Measurements from ENCODE around the gene ERCC6L2. TPM values are rescaled to one million over a fixed set of nuclear protein-coding genes. Genes with fewer than 3 reads are reported as not detected.

ERCC6L2 gene
- total RNA-seq, 1 donor from 2014 or later: 21.7 TPM

DNA sequence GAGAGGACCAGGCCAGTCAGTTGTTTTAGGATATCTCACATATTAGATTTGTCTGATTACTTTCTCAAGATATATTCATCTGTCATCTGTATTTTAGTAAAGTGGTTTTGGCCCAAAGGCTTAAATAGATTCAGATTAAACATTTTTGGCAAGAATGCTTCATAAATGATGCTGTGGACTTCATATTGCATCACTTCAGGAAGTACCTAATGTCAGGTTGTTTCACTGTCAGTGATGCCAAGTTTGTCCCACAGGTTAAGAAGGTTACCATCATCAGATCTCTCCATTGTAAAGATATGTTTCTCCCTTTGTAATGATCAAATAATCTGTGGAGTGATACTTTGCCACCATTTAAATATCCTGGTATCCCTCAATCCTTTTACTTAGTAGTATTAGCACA lies 37.3 kb downstream of the ERCC6L2 start:
- peaks cover 24% of the 10 kb centered on the region for H3K36me3 ChIP-seq
- intact Hi-C loops (cut with micrococcal nuclease): no loop called here
- no peak overlapping the region for H3K27ac ChIP-seq (replicated peaks)

DNA sequence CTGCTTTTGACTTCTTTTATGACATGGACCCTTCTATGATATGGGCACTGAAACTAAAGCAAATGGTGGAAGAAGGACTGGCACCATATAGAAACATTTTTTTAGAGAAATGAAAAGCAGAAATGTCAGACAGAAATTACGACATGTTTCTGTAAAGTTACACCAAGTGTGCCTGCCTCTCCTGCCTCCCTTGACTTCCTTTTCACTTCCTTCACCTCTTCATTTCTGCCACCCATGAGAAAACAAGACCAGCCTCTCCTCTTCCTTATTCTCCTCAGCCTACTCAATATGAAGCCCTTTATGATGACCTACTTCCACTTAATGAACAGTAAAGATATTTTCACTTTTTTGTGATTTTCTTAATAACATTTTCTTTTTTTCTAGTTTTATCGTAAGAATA lies 44.5 kb downstream of the ERCC6L2 start:
- Histone ChIP-seq H3K9me3 (replicated peaks) (no peaks in the 10 kb centered on the region), H3K27me3 (ENCODE audit: low read depth) (no peaks in the 10 kb centered on the region), H3K4me1 (no peaks in the 10 kb centered on the region), H3K4me3 (no peak overlapping the region), H3K27ac (replicated peaks) (no peak overlapping the region), H3K36me3 (peaks cover 82% of the 10 kb centered on the region)
- no peak for DNase-seq
- TF ChIP-seq, protein P1, sequence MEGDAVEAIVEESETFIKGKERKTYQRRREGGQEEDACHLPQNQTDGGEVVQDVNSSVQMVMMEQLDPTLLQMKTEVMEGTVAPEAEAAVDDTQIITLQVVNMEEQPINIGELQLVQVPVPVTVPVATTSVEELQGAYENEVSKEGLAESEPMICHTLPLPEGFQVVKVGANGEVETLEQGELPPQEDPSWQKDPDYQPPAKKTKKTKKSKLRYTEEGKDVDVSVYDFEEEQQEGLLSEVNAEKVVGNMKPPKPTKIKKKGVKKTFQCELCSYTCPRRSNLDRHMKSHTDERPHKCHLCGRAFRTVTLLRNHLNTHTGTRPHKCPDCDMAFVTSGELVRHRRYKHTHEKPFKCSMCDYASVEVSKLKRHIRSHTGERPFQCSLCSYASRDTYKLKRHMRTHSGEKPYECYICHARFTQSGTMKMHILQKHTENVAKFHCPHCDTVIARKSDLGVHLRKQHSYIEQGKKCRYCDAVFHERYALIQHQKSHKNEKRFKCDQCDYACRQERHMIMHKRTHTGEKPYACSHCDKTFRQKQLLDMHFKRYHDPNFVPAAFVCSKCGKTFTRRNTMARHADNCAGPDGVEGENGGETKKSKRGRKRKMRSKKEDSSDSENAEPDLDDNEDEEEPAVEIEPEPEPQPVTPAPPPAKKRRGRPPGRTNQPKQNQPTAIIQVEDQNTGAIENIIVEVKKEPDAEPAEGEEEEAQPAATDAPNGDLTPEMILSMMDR (IDR thresholded peaks at IDR 0.05; ENCODE audit: borderline replicate concordance): no peak
- intact Hi-C loops (cut with micrococcal nuclease): no loop called here

More for the DNA sequence above, 37.3 kb downstream of the ERCC6L2 start:
- H3K9me3 ChIP-seq (replicated peaks): no peaks in the 10 kb centered on the region
- no peaks in the 10 kb centered on the region for H3K4me1 ChIP-seq
- H3K4me3 ChIP-seq: no peak overlapping the region
- DNase-seq: no peak
- H3K27me3 ChIP-seq (ENCODE audit: low read depth): no peaks in the 10 kb centered on the region
- TF ChIP-seq, protein P1 (IDR thresholded peaks at IDR 0.05; ENCODE audit: borderline replicate concordance): no peak

DNA sequence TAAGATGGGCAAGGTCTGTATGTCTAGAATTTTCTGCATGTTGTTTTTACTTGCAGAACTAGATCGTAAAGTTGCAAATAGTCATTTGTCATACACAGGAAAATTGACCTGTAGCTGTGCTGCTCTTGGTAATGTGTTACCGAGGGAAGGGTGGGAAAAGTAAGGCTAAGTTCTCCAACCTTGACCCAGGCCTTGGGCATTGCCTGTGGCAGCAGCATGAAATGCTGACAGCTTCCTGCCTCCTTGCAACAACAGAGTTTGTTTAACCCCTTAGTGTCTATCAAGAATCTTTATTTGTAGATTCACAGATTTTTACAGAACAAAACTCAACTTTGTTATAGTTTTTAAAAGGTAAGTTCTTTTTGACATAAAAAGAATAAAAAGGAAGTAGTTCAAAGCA lies 48.3 kb downstream of the ERCC6L2 start:
- TF ChIP-seq, protein P1 (IDR thresholded peaks at IDR 0.05; ENCODE audit: borderline replicate concordance): no peak

DNA sequence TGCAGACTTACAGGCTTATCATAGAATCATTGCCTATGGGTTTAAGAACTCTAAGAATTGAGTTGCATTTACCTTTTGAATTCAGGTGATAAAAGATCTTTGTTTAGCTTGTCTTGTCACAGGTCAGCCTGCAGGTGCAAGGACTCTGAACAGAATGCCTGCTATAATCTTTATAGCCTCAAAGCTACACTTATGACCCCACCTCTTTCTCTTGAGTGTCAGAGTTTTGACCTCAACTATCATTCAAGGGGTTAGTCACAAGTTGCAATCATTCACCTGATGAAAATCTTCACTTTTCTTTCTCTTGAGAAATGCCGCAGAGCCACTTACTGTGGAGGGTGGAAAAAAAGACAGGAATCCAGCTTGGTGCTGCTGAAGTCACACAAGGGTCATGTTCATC lies 49.5 kb downstream of the ERCC6L2 start:
- Histone ChIP-seq H3K9me3 (replicated peaks) (no peaks in the 10 kb centered on the region), H3K27ac (replicated peaks) (no peak overlapping the region), H3K27me3 (ENCODE audit: low read depth) (no peaks in the 10 kb centered on the region), H3K4me3 (no peak overlapping the region), H3K36me3 (peaks cover 74% of the 10 kb centered on the region), H3K4me1 (no peaks in the 10 kb centered on the region)
- intact Hi-C loops (cut with micrococcal nuclease): no loop called here
- DNase-seq: no peak
- TF ChIP-seq, protein P1 (IDR thresholded peaks at IDR 0.05; ENCODE audit: borderline replicate concordance): no peak

More for the DNA sequence above, 48.3 kb downstream of the ERCC6L2 start:
- Histone ChIP-seq H3K36me3 (peaks cover 73% of the 10 kb centered on the region), H3K27ac (replicated peaks) (no peak overlapping the region), H3K27me3 (ENCODE audit: low read depth) (no peaks in the 10 kb centered on the region), H3K4me1 (no peaks in the 10 kb centered on the region), H3K9me3 (replicated peaks) (no peaks in the 10 kb centered on the region), H3K4me3 (no peak overlapping the region)
- DNase-seq: no peak
- intact Hi-C loops (cut with micrococcal nuclease): no loop called here

DNA sequence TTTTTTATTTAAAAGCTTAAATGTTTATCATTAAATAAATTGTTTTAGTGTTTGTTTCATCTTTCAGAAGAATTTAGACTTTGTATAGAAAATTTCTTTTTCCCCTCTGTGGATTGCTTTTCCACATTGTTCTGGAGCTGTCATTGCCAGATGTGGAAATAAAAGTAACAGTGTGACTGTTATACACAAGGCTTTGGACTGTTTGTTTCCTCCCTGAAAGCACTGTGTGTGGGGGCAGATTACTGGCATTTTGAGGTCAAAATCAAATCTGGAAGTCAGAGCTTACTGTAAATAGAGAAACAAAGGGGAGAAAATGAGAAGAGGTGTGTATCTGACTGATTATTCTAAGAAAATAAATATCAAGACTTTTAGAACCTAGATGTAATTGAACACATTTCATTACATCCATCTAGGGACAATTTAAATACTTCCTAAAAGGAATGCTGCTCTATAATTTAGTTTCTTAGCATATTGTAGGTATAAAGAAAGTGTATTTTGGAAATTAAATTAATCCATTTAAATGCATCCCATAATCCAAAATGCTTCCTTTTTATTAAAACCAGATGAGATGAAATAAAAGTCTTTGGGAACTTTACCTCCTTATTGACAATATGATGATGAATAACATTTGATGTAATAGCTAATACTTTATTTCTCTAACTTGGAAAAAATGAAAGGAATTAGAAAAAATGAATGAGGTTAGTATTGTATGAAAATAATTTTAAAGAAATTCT lies 51.9 kb downstream of the ERCC6L2 start:
- H3K27ac ChIP-seq (replicated peaks): no peak overlapping the region
- DNase-seq: no peak
- intact Hi-C loops (cut with micrococcal nuclease): no loop called here
- no peaks in the 10 kb centered on the region for H3K9me3 ChIP-seq (replicated peaks)
- H3K4me1 ChIP-seq: no peaks in the 10 kb centered on the region
- no peaks in the 10 kb centered on the region for H3K27me3 ChIP-seq (ENCODE audit: low read depth)
- peaks cover 77% of the 10 kb centered on the region for H3K36me3 ChIP-seq
- TF ChIP-seq, protein P1 (IDR thresholded peaks at IDR 0.05; ENCODE audit: borderline replicate concordance): no peak
- no peak overlapping the region for H3K4me3 ChIP-seq

Measured in left ventricle myocardium inferior (tissue), 1 donor.